ENCODE measurements around the gene ENDOG. TPM values are rescaled to one million over a fixed set of nuclear protein-coding genes. Genes with fewer than 3 reads are reported as not detected.

Gene ENDOG
- total and polyA plus RNA-seq, 2 experiments from 2014 or later = 15.1 to 23.5 TPM

DNA sequence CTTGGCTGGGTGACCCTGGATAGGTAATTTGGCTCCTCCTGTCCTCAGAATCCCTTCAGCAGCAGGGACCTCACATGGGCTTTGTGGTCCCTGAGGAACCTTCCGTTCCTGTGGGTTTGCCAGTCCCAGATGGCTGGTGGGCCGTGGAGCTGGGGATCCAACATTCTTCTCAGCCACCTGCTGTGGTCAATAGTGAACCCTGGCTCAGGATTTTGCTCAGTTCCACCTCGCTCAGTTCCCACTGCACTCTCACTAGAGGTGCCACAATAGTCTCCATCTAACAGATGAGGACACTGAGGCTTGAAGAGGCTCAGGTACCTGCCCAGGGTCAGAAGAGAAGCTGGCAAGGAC lies 28.4 kb downstream of the ENDOG start (continued):
- TF ChIP-seq ZNF462 (CRISPR knock-in tag; IDR thresholded peaks at IDR 0.05) = no peak
- TF ChIP-seq ZNF114 (CRISPR knock-in tag; IDR thresholded peaks at IDR 0.05) = no peak
- TF ChIP-seq ETS1 (IDR thresholded peaks at IDR 0.05) = no peak
- TF ChIP-seq JUNB (IDR thresholded peaks at IDR 0.05; ENCODE audit: unreplicated experiment) = no peak

GRCh38 chr9:128847803-128848202 lies 29.5 kb downstream of the ENDOG start:
- no peak overlapping the region for H3K4me2 ChIP-seq
- no peaks in the 10 kb centered on the region for H3K27me3 ChIP-seq (ENCODE audit: insufficient read depth)
- no peaks in the 10 kb centered on the region for H3K79me2 ChIP-seq (replicated peaks; ENCODE audit: insufficient read depth)
- H3K4me1 ChIP-seq (ENCODE audit: insufficient read depth) = no peaks in the 10 kb centered on the region
- H2AFZ ChIP-seq = no peak overlapping the region
- H3K36me3 Mint-ChIP-seq (ENCODE audit: low read depth) = peaks cover 36% of the 10 kb centered on the region
- DNase-seq (ENCODE audit: low spot score) (no peak), ATAC-seq (no peak)
- H3K27ac Mint-ChIP-seq = no peak overlapping the region
- H4K20me1 ChIP-seq (replicated peaks; ENCODE audit: insufficient read depth) = peaks cover 3% of the 10 kb centered on the region
- no peak overlapping the region for H3K27ac ChIP-seq (ENCODE audit: low read depth)
- H3F3A ChIP-seq (replicated peaks; ENCODE audit: low read depth) = 0 out of 2 replicates have a peak, but pooled peaks cover 4% of the 10 kb centered on the region
- no peak overlapping the region for H3K4me3 Mint-ChIP-seq
- no peak overlapping the region for H3K4me3 ChIP-seq
- H3K4me1 Mint-ChIP-seq = no peaks in the 10 kb centered on the region; the same call in 2 of the 3 replicates
- peaks cover 28% of the 10 kb centered on the region for H3K9me3 Mint-ChIP-seq
- no peaks in the 10 kb centered on the region for H3K36me3 ChIP-seq (ENCODE audit: insufficient read depth)
- peaks cover 2% of the 10 kb centered on the region for H3K27me3 Mint-ChIP-seq (ENCODE audit: insufficient read depth, low read depth, poor library complexity)
- no peaks in the 10 kb centered on the region for H3K9me2 ChIP-seq (ENCODE audit: insufficient read depth)
- TF ChIP-seq ETS1 (IDR thresholded peaks at IDR 0.05) = no peak
- TF ChIP-seq EZH2 (IDR thresholded peaks at IDR 0.05; ENCODE audit: low read depth, unreplicated experiment) = no peak
- TF ChIP-seq ZNF462 (CRISPR knock-in tag; IDR thresholded peaks at IDR 0.05) = no peak
- no peak for TF ChIP-seq ZNF331 (CRISPR knock-in tag; IDR thresholded peaks at IDR 0.05; ENCODE audit: low read depth)

Measured in GM23338 (cell line).